ENCODE data around the gene SS18L1. TPM values are rescaled to one million over a fixed set of nuclear protein-coding genes. Genes with fewer than 3 reads are reported as not detected.

Gene SS18L1
- total RNA-seq, 1 donor from 2014 or later = 11.5 TPM

DNA sequence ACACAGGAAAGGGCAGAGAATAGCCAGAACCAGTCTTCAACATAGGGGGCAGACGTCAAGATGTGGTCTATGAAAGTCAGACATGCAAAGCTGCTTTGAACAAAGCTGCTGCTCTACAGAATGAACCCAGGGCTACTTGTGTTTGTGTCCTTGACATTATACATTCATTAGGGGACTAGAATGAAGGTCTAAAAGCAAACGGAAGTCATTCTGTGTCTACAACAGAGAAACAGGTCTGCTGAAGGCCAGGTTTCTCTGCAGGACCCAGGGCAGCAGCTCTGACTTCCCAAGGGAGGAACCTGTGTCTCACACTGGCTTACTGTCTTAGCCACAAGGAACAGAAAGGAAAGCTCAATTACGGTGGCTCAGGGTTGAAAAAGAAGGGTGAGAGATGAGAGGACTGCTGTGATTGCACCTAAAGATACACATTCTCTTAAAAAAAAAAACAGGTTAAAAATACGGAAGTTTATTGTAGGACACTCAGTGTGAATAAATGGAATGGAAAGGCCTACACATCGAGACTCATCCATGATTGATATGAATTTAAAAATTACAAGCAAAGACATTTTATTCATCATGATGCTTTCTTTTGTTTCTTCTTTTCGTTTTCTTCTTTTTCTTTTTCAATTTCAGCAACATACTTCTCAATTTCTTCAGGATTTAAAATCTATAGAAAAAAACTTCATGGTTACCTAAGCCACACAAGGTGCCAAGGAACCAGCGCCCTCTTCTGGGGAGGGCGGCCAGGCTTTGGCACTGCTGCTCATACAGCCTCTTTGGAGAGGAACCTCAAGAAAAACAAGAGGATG, 7.1 kb upstream of the SS18L1 start:
- Histone ChIP-seq H3K9me3 (ENCODE audit: control insufficient read depth in 3 of 3, low read length in 3 of 3) (no peaks in the 10 kb centered on the region), H3K27me3 (ENCODE audit: control insufficient read depth in 3 of 3, insufficient read depth in 3 of 3, low read length in 3 of 3) (no peaks in the 10 kb centered on the region), H3K9ac (ENCODE audit: low read depth in 1 of 3, low read length in 3 of 3) (no peak overlapping the region), H3K4me3 (ENCODE audit: low read length in 3 of 3) (no peak overlapping the region), H3K27ac (ENCODE audit: low read depth, low read length) (no peak overlapping the region), H3K36me3 (ENCODE audit: control insufficient read depth in 3 of 3, insufficient read depth in 3 of 3, low read length in 3 of 3) (peaks cover 66 to 84% (median 80%) of the 10 kb centered on the region in 3 donors), H3K4me1 (ENCODE audit: control insufficient read depth in 3 of 3, insufficient read depth in 3 of 3, low read length in 3 of 3) (peaks cover 49 to 65% (median 56%) of the 10 kb centered on the region in 3 donors)

DNA sequence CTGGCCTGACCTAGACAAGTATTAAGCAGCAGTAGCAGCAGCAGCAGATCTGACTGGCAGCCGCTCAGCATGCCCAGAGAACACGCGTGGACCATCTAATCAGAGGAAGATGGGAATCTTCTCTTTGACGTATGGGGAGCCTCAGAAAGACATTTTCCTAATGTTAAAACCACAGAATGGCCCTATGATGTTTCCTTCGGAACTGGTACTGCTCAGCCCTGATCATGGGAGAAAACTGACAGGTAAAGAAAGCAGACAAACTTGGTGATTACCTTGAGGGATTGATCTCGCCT, 6.5 kb upstream of the SS18L1 start:
- H3K27me3 ChIP-seq (ENCODE audit: control insufficient read depth in 3 of 3, insufficient read depth in 3 of 3, low read length in 3 of 3) = no peaks in the 10 kb centered on the region
- no peak overlapping the region for H3K9ac ChIP-seq (ENCODE audit: low read depth in 1 of 3, low read length in 3 of 3)
- H3K27ac ChIP-seq (ENCODE audit: low read depth, low read length) = no peak overlapping the region
- no peaks in the 10 kb centered on the region for H3K9me3 ChIP-seq (ENCODE audit: control insufficient read depth in 3 of 3, low read length in 3 of 3)
- peaks cover 49 to 65% (median 56%) of the 10 kb centered on the region in 3 donors for H3K4me1 ChIP-seq (ENCODE audit: control insufficient read depth in 3 of 3, insufficient read depth in 3 of 3, low read length in 3 of 3)
- H3K4me3 ChIP-seq (ENCODE audit: low read length in 3 of 3) = no peak overlapping the region
- H3K36me3 ChIP-seq (ENCODE audit: control insufficient read depth in 3 of 3, insufficient read depth in 3 of 3, low read length in 3 of 3) = peaks cover 61 to 78% (median 74%) of the 10 kb centered on the region in 3 donors

DNA sequence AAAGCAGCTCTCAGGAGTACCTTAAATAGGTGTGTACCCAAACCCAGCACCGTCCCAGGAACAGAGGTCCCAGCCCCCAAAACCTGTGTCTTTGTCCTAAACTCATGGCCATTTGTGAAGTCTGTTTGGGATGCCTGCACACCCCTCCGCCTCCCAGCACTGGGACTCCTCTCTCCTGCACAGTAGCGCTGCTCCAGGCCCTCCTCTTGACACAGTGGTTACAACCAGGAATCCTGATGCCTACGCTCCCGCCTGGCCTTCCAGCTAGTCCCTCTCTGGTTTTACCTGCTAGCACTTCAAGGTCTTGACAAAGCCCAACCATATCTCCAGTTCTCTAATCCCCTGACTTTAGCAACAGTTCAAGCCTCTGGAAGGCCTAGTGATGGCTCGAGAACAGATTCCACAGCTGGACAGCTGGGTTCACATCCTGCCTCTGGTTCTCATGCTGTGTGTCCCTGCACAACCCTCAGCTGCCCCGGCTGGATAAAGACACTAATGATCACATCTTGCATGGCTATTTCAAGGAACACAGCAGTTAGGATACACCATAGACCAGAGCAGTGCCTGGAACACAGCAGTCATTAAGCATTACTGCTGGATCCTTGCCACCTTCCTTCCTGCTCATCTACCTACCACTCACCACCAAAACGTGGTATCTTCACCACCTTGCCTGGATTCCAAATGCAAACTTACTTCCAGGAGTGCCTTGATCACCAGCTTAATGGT, 5.9 kb upstream of the SS18L1 start:
- peaks cover 44 to 61% (median 51%) of the 10 kb centered on the region in 3 donors for H3K4me1 ChIP-seq (ENCODE audit: control insufficient read depth in 3 of 3, insufficient read depth in 3 of 3, low read length in 3 of 3)
- H3K9ac ChIP-seq (ENCODE audit: low read depth in 1 of 3, low read length in 3 of 3) = no peak overlapping the region
- peak overlapping the region; percentile 45 for H3K27ac ChIP-seq (ENCODE audit: low read depth, low read length)
- no peak overlapping the region for H3K4me3 ChIP-seq (ENCODE audit: low read length in 3 of 3)
- H3K27me3 ChIP-seq (ENCODE audit: control insufficient read depth in 3 of 3, insufficient read depth in 3 of 3, low read length in 3 of 3) = no peaks in the 10 kb centered on the region
- H3K9me3 ChIP-seq (ENCODE audit: control insufficient read depth in 3 of 3, low read length in 3 of 3) = no peaks in the 10 kb centered on the region
- H3K36me3 ChIP-seq (ENCODE audit: control insufficient read depth in 3 of 3, insufficient read depth in 3 of 3, low read length in 3 of 3) = peaks cover 54 to 72% (median 69%) of the 10 kb centered on the region in 3 donors

DNA sequence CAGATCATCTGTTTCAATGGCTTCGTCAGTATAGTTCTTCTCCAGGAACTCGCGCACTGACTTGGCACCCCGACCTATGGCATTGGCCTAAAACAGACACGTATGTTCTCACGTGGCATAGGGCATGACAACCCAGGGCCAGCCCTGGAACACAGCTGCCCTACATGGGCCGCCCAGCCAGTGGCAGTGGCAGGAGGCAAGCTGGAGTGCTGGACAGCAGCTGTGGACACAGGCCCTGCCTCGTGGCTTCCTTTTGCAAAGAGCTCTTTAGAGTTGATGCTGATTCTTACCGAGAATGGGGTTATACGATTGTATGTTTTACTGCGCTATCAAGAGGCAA, 5.4 kb upstream of the SS18L1 start:
- Histone ChIP-seq H3K36me3 (ENCODE audit: control insufficient read depth in 3 of 3, insufficient read depth in 3 of 3, low read length in 3 of 3) (peaks cover 50 to 67% (median 66%) of the 10 kb centered on the region in 3 donors), H3K9ac (ENCODE audit: low read depth in 1 of 3, low read length in 3 of 3) (no peak overlapping the region), H3K4me1 (ENCODE audit: control insufficient read depth in 3 of 3, insufficient read depth in 3 of 3, low read length in 3 of 3) (peaks cover 39 to 56% (median 47%) of the 10 kb centered on the region in 3 donors)

DNA sequence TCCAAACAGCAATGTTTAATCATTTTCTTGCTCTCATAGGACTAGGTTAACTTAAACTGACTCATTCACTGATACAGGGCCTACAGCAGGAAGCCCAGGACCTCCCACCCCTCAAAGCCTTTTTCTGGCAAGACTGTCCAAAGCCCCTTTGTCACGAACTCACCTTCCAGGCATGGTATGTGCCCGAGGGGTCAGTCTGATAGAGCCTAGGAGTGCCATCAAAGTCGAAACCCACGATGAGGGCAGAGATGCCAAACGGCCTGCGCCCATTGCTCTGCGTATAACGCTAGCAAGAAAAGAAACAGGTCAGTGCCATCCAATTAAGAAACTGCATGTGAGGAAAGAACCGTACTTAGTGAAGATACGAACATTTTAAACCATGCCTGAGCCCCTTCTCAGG, 4.7 kb upstream of the SS18L1 start:
- Histone ChIP-seq H3K27me3 (ENCODE audit: control insufficient read depth in 3 of 3, insufficient read depth in 3 of 3, low read length in 3 of 3) (no peaks in the 10 kb centered on the region), H3K36me3 (ENCODE audit: control insufficient read depth in 3 of 3, insufficient read depth in 3 of 3, low read length in 3 of 3) (peaks cover 45 to 64% (median 60%) of the 10 kb centered on the region in 3 donors), H3K9me3 (ENCODE audit: control insufficient read depth in 3 of 3, low read length in 3 of 3) (no peaks in the 10 kb centered on the region), H3K4me1 (ENCODE audit: control insufficient read depth in 3 of 3, insufficient read depth in 3 of 3, low read length in 3 of 3) (peaks cover 32 to 50% (median 39%) of the 10 kb centered on the region in 3 donors), H3K4me3 (ENCODE audit: low read length in 3 of 3) (no peak overlapping the region), H3K27ac (ENCODE audit: low read depth, low read length) (peak overlapping the region; percentile 7), H3K9ac (ENCODE audit: low read depth in 1 of 3, low read length in 3 of 3) (no peak overlapping the region)

More for the DNA sequence above, 5.4 kb upstream of the SS18L1 start:
- H3K27me3 ChIP-seq (ENCODE audit: control insufficient read depth in 3 of 3, insufficient read depth in 3 of 3, low read length in 3 of 3) = no peaks in the 10 kb centered on the region
- peak overlapping the region; percentile 45 for H3K27ac ChIP-seq (ENCODE audit: low read depth, low read length)
- H3K9me3 ChIP-seq (ENCODE audit: control insufficient read depth in 3 of 3, low read length in 3 of 3) = no peaks in the 10 kb centered on the region
- no peak overlapping the region for H3K4me3 ChIP-seq (ENCODE audit: low read length in 3 of 3)

DNA sequence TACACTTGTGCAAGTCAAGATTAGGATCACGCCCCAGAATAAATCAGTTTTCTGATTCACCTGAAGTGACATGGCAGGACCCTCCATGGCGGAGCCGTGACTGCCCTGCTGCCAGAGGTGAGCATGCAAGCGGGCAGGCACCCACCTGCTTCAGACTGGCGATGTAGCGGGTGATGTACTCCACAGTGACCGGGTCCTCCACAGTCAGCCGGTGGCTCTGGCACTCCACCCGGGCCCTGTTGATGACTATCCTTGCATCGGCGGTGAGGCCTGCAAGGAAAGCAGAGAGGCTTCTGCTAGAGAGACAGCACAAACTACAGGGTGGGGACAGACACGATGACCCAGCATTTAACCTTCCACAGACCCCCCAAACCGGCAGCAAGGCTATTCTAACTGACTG, 3.9 kb upstream of the SS18L1 start:
- no peaks in the 10 kb centered on the region for H3K9me3 ChIP-seq (ENCODE audit: control insufficient read depth in 3 of 3, low read length in 3 of 3)
- H3K4me1 ChIP-seq (ENCODE audit: control insufficient read depth in 3 of 3, insufficient read depth in 3 of 3, low read length in 3 of 3) = peaks cover 30 to 47% (median 39%) of the 10 kb centered on the region in 3 donors
- H3K4me3 ChIP-seq (ENCODE audit: low read length in 3 of 3) = no peak overlapping the region
- H3K36me3 ChIP-seq (ENCODE audit: control insufficient read depth in 3 of 3, insufficient read depth in 3 of 3, low read length in 3 of 3) = peaks cover 43 to 60% (median 56%) of the 10 kb centered on the region in 3 donors
- peak overlapping the region; percentile 9 for H3K27ac ChIP-seq (ENCODE audit: low read depth, low read length)
- H3K9ac ChIP-seq (ENCODE audit: low read depth in 1 of 3, low read length in 3 of 3) = peak overlapping the region in 2 of 3 donors; percentile 12 to 58
- H3K27me3 ChIP-seq (ENCODE audit: control insufficient read depth in 3 of 3, insufficient read depth in 3 of 3, low read length in 3 of 3) = no peaks in the 10 kb centered on the region

DNA sequence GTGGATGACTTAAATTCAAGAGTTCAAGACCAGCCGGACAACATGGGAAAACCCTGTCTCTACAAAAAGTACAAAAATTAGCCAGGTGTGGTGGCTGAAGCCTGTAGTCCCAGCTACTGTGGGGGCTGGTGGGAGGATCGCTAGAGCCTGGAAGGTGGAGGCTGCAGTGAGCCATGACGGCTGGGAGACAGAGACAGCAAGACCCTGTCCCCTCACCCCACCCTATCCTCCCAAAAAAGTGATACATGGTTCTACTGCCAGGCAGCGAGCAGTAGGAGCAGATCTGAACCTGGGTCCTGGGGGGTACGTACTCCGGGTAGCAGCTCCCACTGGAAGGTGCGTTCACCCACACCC, 2.5 kb upstream of the SS18L1 start:
- peak overlapping the region; percentile 78 for H3K27ac ChIP-seq (ENCODE audit: low read depth, low read length)
- no peaks in the 10 kb centered on the region for H3K27me3 ChIP-seq (ENCODE audit: control insufficient read depth in 3 of 3, insufficient read depth in 3 of 3, low read length in 3 of 3)
- H3K9ac ChIP-seq (ENCODE audit: low read depth in 1 of 3, low read length in 3 of 3) = peak overlapping the region in 2 of 3 donors; percentile 28 to 96
- peak overlapping the region; percentile 72 to 79 (median 74) for H3K4me3 ChIP-seq (ENCODE audit: low read length in 3 of 3)
- H3K9me3 ChIP-seq (ENCODE audit: control insufficient read depth in 3 of 3, low read length in 3 of 3) = no peaks in the 10 kb centered on the region
- peaks cover 44 to 48% (median 44%) of the 10 kb centered on the region in 3 donors for H3K36me3 ChIP-seq (ENCODE audit: control insufficient read depth in 3 of 3, insufficient read depth in 3 of 3, low read length in 3 of 3)
- peaks cover 33 to 57% (median 50%) of the 10 kb centered on the region in 3 donors for H3K4me1 ChIP-seq (ENCODE audit: control insufficient read depth in 3 of 3, insufficient read depth in 3 of 3, low read length in 3 of 3)

DNA sequence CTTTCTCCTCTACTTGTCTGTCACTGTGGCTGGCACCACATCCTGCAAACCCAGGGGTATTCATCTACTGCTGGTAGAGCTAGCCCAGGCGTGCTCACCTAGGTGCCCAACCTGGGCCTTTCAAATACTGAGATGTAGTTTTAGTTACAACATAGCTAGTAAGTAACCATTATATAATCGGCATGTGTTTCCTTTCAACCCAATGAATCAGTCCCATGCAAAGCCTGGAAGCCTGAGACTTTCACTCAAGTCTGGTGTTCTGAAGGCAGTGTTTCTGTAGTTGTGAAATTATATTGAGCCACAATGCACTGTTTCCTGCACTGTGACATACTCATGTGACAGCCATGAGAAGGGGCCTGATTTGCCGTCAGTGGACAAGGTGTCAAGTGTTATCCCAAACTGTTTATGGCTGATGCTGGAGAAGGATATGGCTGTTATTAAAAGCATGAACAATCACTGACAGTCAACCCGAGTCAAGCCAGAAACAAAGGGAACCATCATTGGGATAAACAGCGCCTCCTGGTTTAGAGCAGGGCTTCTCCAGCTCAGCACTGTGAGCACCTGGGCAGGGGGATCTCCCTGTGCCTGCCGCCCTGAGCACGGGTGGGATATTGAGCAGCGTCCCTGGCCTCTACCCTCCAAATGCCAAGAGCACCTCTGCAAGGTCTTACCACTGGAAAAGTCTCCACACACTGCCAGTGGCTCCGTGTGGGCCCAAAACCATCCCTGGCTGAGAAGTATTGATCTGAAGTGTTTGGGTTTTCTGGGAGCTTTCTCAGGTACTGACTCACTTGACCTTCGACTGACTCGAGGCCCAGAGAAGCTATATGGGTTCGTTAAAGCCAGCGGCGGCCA, 1.9 kb upstream of the SS18L1 start:
- no peaks in the 10 kb centered on the region for H3K27me3 ChIP-seq (ENCODE audit: control insufficient read depth in 3 of 3, insufficient read depth in 3 of 3, low read length in 3 of 3)
- H3K27ac ChIP-seq (ENCODE audit: low read depth, low read length) = peak overlapping the region; percentile 78
- peaks cover 35 to 58% (median 53%) of the 10 kb centered on the region in 3 donors for H3K4me1 ChIP-seq (ENCODE audit: control insufficient read depth in 3 of 3, insufficient read depth in 3 of 3, low read length in 3 of 3)
- H3K9ac ChIP-seq (ENCODE audit: low read depth in 1 of 3, low read length in 3 of 3) = peak overlapping the region; percentile 81 to 96 (median 87)
- H3K36me3 ChIP-seq (ENCODE audit: control insufficient read depth in 3 of 3, insufficient read depth in 3 of 3, low read length in 3 of 3) = peaks cover 39 to 43% (median 42%) of the 10 kb centered on the region in 3 donors
- peak overlapping the region; percentile 72 to 79 (median 74) for H3K4me3 ChIP-seq (ENCODE audit: low read length in 3 of 3)
- H3K9me3 ChIP-seq (ENCODE audit: control insufficient read depth in 3 of 3, low read length in 3 of 3) = no peaks in the 10 kb centered on the region

DNA sequence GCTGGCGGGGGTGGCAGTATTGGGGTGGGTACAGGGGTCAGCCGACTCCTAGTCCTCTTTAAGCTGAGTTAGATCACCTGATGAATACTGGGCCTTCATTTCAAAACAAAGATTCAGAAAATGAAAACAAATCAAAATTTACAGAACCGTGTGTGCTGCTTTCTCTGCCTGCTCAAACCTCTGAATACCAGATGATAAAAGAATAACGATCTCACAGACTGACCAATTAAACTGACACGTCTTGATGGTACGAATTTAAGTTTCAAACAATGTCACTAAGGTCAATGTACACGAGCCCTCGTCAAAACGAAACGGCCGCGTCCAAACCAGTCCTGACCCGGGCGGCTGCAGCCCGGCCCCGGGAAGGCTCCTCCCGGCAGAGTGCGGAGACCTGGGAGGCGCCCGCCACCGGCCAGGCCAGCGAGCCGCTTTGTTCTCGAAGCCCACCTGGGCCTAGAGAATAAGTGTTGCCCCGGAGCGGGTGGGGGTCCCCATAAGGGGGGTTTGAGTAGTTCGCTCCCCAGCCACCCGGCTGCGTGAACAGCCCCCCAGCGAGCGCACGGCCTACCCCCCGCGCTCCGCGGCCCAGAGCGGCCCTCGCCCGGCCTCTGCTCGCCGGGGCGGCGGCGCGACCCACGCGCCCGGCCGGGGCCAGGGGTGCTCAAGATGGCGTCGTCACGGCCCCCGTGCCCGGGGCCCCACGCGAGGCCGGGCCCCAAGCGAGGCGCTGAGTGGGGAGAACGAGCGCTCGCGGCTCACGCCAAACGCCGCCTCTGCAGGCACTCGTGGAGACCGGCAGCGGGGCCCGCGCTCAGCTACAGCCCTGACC, 1.1 kb upstream of the SS18L1 start:
- Histone ChIP-seq H3K9ac (ENCODE audit: low read depth in 1 of 3, low read length in 3 of 3) (peak overlapping the region; percentile 81 to 96 (median 87)), H3K27me3 (ENCODE audit: control insufficient read depth in 3 of 3, insufficient read depth in 3 of 3, low read length in 3 of 3) (no peaks in the 10 kb centered on the region), H3K4me3 (ENCODE audit: low read length in 3 of 3) (peak overlapping the region; percentile 72 to 79 (median 74)), H3K4me1 (ENCODE audit: control insufficient read depth in 3 of 3, insufficient read depth in 3 of 3, low read length in 3 of 3) (peaks cover 35 to 65% (median 57%) of the 10 kb centered on the region in 3 donors), H3K9me3 (ENCODE audit: control insufficient read depth in 3 of 3, low read length in 3 of 3) (no peaks in the 10 kb centered on the region), H3K36me3 (ENCODE audit: control insufficient read depth in 3 of 3, insufficient read depth in 3 of 3, low read length in 3 of 3) (peaks cover 32 to 38% (median 34%) of the 10 kb centered on the region in 3 donors), H3K27ac (ENCODE audit: low read depth, low read length) (peak overlapping the region; percentile 78)

Measured in skeletal muscle tissue (tissue), 4 donors.